Fibroblast of the conjunctiva (primary cell): ENCODE results near the gene ACTL6A.
A peak's percentile ranks its signal among the peaks of the same experiment; 100 is the strongest.
"Not testable (repeated sequence)": the region's sequence is repeated elsewhere in the genome, so short reads cannot be mapped to it uniquely, and the experiment has no call there.

ENCODE experiments used
- DNase-seq: peaks from one replicate; pipeline ENCODE4 v3.0.0-alpha.2; 2010; ENCODE audit warnings: low read depth

Gene ACTL6A

GRCh38 chr3:179562591-179563270 lies at the start of gene ACTL6A:
TSS of gene ACTL6A (plus strand) at chr3:179562926. CDS start at chr3:179563093, 167 bp downstream.
- DNase-seq, result peak; percentile 98

DNA sequence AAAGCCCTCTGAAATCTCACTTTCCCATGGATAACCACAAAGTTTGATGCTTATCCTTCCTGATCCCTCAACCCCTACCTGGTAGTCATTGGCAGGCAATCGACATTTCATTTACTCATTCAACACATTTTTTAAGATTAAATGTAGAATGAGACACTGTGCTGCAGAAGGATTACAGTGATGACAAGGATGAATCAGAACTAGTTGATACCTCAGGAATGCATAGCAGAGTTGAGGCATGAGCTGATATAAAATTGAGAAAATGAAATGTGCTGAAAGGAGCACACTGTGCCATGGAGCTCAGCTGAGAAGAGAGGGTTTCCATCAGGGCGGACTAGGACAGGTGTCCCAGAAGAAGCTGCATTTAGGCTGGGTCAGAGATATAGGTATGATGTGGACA lies 48.9 kb upstream of the ACTL6A start:
- no peak for DNase-seq

DNA sequence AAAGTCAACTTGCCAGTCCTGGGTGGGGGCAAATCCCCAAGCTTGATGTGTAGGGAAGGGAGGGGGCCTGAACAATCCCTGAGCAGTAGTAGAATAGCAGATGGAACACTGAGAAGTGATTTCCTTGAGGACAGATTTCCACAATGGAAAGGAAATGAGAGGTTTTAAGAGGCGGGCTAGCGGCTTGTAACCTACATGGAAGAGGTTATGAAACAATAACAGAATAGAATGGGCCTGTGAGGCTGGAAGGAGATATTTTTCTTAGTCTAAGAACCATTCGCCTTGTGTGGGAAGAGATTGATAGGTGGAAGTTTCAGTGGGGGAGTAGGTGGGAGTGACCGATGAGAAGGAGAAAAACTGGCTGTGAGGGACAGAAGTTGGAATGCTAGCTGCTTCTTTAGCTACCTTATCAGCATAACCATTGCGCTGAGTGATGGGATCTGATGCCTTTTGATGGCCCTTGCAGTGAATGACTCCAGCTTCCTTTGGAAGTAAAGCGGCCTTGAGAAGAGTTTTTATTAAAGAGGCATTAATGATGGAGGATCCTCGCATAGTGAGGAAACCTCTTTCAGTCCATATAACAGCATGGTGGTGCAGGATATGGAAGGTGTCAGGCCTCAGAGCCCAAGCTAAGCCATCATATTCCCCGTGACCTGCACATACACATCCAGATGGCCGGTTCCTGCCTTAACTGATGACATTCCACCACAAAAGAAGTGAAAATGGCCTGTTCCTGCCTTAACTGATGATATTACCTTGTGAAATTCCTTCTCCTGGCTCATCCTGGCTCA lies 46.1 kb upstream of the ACTL6A start:
- DNase-seq, result not testable (repeated sequence)

DNA sequence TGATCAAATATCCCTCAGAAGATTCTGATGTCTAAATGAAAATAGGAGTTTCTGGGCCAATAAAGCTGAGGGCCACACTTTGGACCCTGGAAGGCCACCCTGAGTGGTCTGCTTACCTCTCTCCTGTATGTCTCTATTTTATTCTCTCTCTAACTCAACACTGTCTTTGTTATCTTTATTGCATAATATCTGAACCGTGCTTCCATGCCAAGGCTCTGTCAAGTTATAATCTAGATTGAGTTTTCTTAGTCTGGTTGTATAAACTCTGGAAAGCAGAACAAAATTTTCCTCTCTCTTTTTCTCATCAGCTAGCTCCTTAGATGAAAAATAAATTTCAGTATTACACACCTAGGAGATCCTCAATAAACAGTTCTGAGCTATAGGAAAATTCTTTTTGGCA lies 36.2 kb upstream of the ACTL6A start:
- no peak for DNase-seq

DNA sequence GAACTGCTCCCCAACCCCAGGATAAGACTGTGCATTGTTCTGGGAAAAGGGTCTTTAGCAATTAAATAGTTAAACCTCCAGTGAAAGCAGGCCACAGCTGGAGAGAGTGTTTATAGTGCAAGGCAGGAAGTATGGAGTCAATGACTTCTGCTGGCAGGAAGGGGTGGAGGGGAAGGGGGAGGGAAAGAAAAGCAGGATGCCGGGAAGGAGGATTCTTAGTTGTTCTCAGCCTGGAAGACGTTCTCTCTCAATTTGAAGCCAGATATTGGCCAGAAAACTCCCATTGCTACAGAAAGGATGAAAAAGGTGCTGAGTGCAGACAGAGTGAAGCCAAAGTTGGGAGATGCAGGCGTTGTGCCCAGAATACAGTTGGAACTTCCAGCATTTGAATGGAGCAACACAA lies 35.7 kb upstream of the ACTL6A start:
- DNase-seq, result peak; percentile 24

- no peak for DNase-seq
Observed at GRCh38 chr3:179528772-179529171, 34.0 kb upstream of the ACTL6A start.

GRCh38 chr3:179531576-179531975 lies 31.1 kb upstream of the ACTL6A start:
- no peak for DNase-seq

GRCh38 chr3:179533274-179533673 lies 29.5 kb upstream of the ACTL6A start:
- DNase-seq, result no peak

- no peak for DNase-seq
Observed at GRCh38 chr3:179536256-179536655, 26.5 kb upstream of the ACTL6A start.

DNA sequence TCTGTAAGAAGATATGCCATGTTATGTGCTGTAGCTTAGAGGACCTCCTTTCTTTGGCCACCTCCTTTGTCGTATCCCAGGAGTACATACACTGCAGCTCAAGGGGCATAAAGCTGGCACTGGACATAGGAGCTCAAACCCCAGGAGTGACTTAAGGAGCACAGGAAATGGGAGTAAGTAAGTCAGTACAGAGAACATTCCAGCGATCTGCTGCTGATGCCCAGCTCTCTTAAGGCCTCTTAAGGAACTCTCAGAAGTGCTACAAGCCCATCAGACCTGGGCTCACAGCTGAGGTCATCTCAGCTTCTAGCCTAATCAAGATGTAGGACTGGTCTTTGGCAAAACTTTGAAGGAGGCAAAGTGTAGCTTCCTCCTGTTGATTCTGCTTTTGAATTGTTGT lies 21.6 kb upstream of the ACTL6A start:
- no peak for DNase-seq

- no peak for DNase-seq
Observed at GRCh38 chr3:179541596-179541995, 21.1 kb upstream of the ACTL6A start.

GRCh38 chr3:179542375-179542774 lies 20.4 kb upstream of the ACTL6A start:
- no peak for DNase-seq

- peak; percentile 44 for DNase-seq
Observed at GRCh38 chr3:179544981-179545645, 17.6 kb upstream of the ACTL6A start.

- DNase-seq, result no peak
Observed at GRCh38 chr3:179546814-179547241, 15.9 kb upstream of the ACTL6A start.

GRCh38 chr3:179551349-179552105 lies 11.2 kb upstream of the ACTL6A start:
- DNase-seq, result no peak

DNA sequence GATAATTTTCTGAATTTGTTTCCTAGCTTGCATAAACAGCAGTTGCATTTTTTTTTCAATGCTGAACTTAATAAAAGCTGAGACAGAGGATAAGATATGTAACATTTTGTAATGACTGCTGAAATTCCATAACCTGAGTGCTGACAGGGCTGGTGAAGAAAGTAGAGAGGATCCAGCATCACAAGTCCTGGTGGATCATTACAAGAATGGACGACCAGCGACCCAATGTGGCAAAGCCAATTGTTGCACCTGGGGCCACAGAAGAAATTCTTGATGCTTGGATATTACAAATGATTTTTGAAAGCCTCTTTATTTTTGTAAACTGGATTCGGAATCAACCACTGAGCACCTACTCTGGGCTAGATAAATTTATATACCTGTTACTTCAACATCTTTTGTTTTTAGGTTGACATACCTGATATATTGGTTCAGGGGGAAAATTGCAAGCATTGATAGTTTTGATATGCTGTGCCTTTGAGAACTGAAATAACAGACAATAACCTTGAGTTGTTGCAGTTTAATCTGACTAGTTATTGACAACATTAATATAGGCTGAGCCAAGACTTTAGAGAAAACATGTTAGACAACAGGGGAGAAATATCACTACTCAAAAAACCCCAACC lies 3.9 kb upstream of the ACTL6A start:
- peak; percentile 77 for DNase-seq

GRCh38 chr3:179560791-179561190 lies 1.9 kb upstream of the ACTL6A start:
- DNase-seq, result no peak

- DNase-seq, result peak; percentile 31
Observed at GRCh38 chr3:179563271-179563783, 601 bp downstream of the ACTL6A start.

DNA sequence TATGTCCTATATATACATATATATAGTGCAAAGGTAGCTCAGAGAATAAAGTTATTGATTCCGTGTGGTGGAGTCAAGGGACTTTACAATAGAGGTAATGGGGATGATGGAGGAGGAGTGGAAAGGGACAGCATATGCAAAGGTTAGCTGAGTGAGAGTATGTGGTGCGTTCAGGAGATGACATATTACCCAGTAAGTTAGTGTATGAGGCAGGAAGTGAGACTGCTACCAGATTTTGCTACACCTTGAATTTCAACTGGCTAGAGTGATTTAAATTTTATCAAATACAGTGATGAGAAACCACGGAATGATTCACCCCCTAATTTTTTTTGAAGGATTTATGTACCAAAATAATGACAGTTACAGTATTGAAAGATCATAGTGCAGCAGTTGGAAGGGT lies 2.8 kb downstream of the ACTL6A start:
- DNase-seq, result no peak

- DNase-seq, result no peak
Observed at GRCh38 chr3:179580992-179581391, 18.3 kb downstream of the ACTL6A start.

DNA sequence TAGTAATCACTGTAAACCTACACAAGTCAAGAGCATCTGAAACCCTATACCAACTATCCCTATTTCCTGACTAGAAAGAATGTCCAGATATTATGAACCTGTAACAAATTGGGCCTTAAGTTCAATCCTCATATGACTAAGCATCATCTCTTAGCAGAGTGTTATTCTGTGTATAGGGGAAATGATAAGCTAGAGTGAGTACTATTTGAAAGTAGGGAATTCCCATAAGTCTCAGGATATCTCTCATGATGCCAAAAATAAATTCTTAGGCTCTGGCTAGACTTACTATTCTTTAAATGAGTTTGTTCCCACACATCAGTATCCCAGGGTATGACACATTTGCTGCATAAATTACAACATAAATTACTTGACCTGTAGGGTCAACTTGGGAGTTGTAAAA lies 26.4 kb downstream of the ACTL6A start:
- no peak for DNase-seq

- DNase-seq, result no peak
Observed at GRCh38 chr3:179590669-179591068, 27.9 kb downstream of the ACTL6A start.
